Spleen (tissue), 11 donors: ENCODE measurements around the gene NAA35. TPM values are rescaled to one million over a fixed set of nuclear protein-coding genes. Genes with fewer than 3 reads are reported as not detected.
A peak's percentile ranks its signal among the peaks of the same experiment; 100 is the strongest.

ENCODE experiments used
- DNase-seq: peaks from one replicate; pipeline ENCODE4 v3.0.0-alpha.2; 2020
- H3K27ac ChIP-seq, 8 donors: fragments of 200-600 bp; sonication (generic) in 7 of 8; 1 replicate in 4 of 8; 2 replicates in 4 of 8; pipeline versions ENCODE4 v1.5.0 to v1.8.0; 2016 to 2021; ENCODE audit warnings: inconsistent platforms in 4 of 8, mild to moderate bottlenecking in 4 of 8, moderate library complexity in 1 of 8
- H3K27me3 ChIP-seq, 7 donors: fragments of 200-600 bp; sonication (generic) in 6 of 7; replicated peaks in 1 of 7; 1 replicate in 4 of 7; 2 replicates in 3 of 7; pipeline versions ENCODE4 v1.5.0 to v1.8.0; 2016 to 2021; ENCODE audit warnings: inconsistent platforms in 3 of 7, mild to moderate bottlenecking in 1 of 7
- H3K36me3 ChIP-seq, 6 donors: fragments of 200-600 bp; sonication (generic) in 5 of 6; 1 replicate in 4 of 6; 2 replicates in 2 of 6; pipeline versions ENCODE4 v1.5.0 to v1.8.0; 2016 to 2021; ENCODE audit warnings: inconsistent platforms in 2 of 6
- H3K4me1 ChIP-seq, 6 donors: fragments of 200-600 bp; sonication (generic) in 5 of 6; 1 replicate in 3 of 6; 2 replicates in 3 of 6; pipeline versions ENCODE4 v1.5.0 to v1.8.0; 2016 to 2021; ENCODE audit warnings: inconsistent platforms in 3 of 6
- H3K4me3 ChIP-seq, 8 donors: fragments of 200-600 bp; sonication (generic) in 7 of 8; 1 replicate in 4 of 8; 2 replicates in 4 of 8; pipeline versions ENCODE4 v1.5.0 to v1.8.0; 2016 to 2021; ENCODE audit warnings: inconsistent platforms in 4 of 8, mild to moderate bottlenecking in 4 of 8, moderate library complexity in 2 of 8
- H3K9me3 ChIP-seq, 8 donors: fragments of 200-600 bp; sonication (generic) in 7 of 8; 1 replicate in 4 of 8; 2 replicates in 4 of 8; pipeline versions ENCODE4 v1.5.0 to v1.8.0; 2016 to 2021; ENCODE audit warnings: inconsistent platforms in 4 of 8
- POLR2A ChIP-seq, 3 donors: fragments of 450-650 bp; IDR thresholded peaks; one replicate each; pipeline ENCODE4 v1.5.1; 2017; ENCODE audit warnings: antibody characterized with exemption in 3 of 3, mild to moderate bottlenecking in 1 of 3
- POLR2AphosphoS5 ChIP-seq, 3 donors: sonication (generic); formaldehyde crosslinking; IDR thresholded peaks; one replicate each; pipeline ENCODE4 v1.5.1; 2017; ENCODE audit warnings: antibody characterized with exemption in 3 of 3
- WGBS, 5 donors: extraction: QIAGEN DNeasy Blood & Tissue Kit in 3 of 5; methylation state at CpG; one replicate each; pipeline versions ENCODE4 v1.1.5 to v1.1.7; 2013 to 2018; 5-methylcytosine and 5-hydroxymethylcytosine counted together
- intact Hi-C: fragments of 100-400 bp; cut with DNase I; formaldehyde crosslinking; loops from one replicate; pipeline ENCODE4 v1.15.0; 2023; ENCODE audit warnings: low total_unique reads
- polyA plus RNA-seq, 3 donors: library from polyadenylated mRNA; stranded (reverse); fragments of 200-250 nt; gene quantifications; one replicate each; pipeline ENCODE4 v1.2.1, GENCODE V29; 2013
- total RNA-seq, 7 donors: library from RNA; depleted of rRNA in 3 of 7; stranded (reverse); fragments of >200 nt in 3 of 7; fragmentation: NEBNext Ultra II Directional in 4 of 7; extraction: Animal tissue kit (Norgen Biotek cat#: 25700) in 4 of 7; gene quantifications; one replicate each; pipeline versions ENCODE4 v1.1.0 to v1.2.1, GENCODE V29; 2016 to 2021
- TF ChIP-seq, protein P1 (sequence below), 11 experiments: fragments of 200-600 bp in 7 of 11; fragments of 450-650 bp in 4 of 11; sonication (generic) in 4 of 11; IDR thresholded peaks in 8 of 11; conservative IDR thresholded peaks in 3 of 11; 1 replicate in 7 of 11; 2 replicates in 4 of 11; pipeline versions ENCODE4 v1.4.0 to v1.8.0; 2016 to 2021; ENCODE audit warnings: antibody characterized with exemption in 11 of 11, inconsistent platforms in 4 of 11, mild to moderate bottlenecking in 1 of 11
- donor health status: healthy with polysubstance abuse.
- donor health status: DM: no; HTN: no; CAD: no; lungs with moderate emphysema.
- donor health status: DM: no; HTN: no; CAD: no.
- donor health status: Bipolar disorder and iron deficiency.
- donor health status: healthy.
- donor health status: DM: no; HTN: no; CAD: no.
- donor health status: DM: yes; HTN: yes; CAD: no.

Gene NAA35
- total and polyA plus RNA-seq, 10 donors, result 4.2 to 23.7 (median 18.9) TPM

DNA sequence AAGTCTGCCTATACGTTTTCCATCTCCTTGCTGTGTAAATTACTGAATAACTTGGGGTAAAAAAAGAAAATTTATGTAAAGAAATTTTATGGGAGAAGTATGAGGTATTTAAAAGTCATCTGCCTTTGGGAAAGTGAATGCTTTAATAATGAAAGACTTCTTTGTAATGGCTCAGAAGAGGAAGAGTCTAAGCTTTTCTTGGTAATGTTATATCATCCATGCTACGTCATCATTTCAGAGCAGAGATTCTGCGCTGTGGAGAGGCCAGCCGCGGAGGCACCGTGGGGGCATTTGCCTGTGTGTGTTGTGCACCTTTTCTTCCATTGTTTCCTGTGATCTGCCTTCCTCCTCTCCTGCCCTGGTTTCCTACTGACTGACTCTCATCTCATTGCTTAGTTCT is 80.2 kb downstream of the NAA35 start:
- Histone ChIP-seq H3K9me3 (no peaks in the 10 kb centered on the region), H3K27me3 (no peaks in the 10 kb centered on the region), H3K36me3 (peaks cover 0 to 100% (median 67%) of the 10 kb centered on the region in 6 donors), H3K4me3 (no peak overlapping the region), H3K4me1 (no peaks in the 10 kb centered on the region), H3K27ac (no peak overlapping the region)
- no peak for DNase-seq
- TF ChIP-seq, protein P1, sequence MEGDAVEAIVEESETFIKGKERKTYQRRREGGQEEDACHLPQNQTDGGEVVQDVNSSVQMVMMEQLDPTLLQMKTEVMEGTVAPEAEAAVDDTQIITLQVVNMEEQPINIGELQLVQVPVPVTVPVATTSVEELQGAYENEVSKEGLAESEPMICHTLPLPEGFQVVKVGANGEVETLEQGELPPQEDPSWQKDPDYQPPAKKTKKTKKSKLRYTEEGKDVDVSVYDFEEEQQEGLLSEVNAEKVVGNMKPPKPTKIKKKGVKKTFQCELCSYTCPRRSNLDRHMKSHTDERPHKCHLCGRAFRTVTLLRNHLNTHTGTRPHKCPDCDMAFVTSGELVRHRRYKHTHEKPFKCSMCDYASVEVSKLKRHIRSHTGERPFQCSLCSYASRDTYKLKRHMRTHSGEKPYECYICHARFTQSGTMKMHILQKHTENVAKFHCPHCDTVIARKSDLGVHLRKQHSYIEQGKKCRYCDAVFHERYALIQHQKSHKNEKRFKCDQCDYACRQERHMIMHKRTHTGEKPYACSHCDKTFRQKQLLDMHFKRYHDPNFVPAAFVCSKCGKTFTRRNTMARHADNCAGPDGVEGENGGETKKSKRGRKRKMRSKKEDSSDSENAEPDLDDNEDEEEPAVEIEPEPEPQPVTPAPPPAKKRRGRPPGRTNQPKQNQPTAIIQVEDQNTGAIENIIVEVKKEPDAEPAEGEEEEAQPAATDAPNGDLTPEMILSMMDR (IDR thresholded peaks at IDR 0.05 in 8 of 11, conservative IDR thresholded peaks at IDR 0.05 in 3 of 11), result no peak
- TF ChIP-seq POLR2AphosphoS5 (IDR thresholded peaks at IDR 0.05), result no peak
- 87 to 98% (median 93%) methylated on average over 6 of the region's 6 CpGs for WGBS, 5 donors
- intact Hi-C loops, result no loop called here

DNA sequence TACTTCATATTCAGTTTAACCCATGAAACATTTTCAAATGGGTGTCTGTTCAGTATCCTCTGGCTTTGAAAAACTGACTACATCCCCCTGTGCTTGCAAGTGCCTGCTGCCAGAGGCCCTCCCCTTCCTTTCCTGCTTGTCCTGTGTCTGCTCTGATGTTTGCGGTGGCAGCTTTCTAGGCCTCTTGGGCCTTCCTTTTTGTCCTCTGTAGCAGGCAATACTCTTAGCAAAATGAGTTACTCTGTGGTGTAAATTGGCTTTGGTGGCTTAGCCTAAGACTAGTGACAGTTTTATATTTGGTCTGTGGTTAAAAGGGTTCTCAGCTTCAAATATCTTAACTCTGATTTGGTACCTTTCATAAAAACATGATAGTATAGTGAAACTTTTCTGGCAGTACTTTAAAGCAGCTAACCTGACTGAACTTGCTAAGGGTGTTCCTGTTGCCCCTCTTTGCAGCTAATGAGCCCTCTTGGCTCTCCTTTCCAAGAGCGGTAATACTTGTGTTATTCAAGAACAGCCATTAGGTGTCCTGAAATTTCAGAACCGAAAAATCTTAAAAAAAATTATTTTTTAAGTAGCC is 81.8 kb downstream of the NAA35 start:
- H3K9me3 ChIP-seq, result no peaks in the 10 kb centered on the region
- no peak overlapping the region for H3K4me3 ChIP-seq
- H3K4me1 ChIP-seq, result no peaks in the 10 kb centered on the region
- H3K27ac ChIP-seq, result no peak overlapping the region
- 65 to 85% (median 80%) methylated on average over 3 of the region's 3 CpGs for WGBS, 5 donors
- no peak for TF ChIP-seq POLR2AphosphoS5 (IDR thresholded peaks at IDR 0.05)
- no peak for TF ChIP-seq POLR2A (IDR thresholded peaks at IDR 0.05)
- TF ChIP-seq, protein P1 (IDR thresholded peaks at IDR 0.05 in 8 of 11, conservative IDR thresholded peaks at IDR 0.05 in 3 of 11), result no peak
- H3K36me3 ChIP-seq, result peaks cover 0 to 100% (median 66%) of the 10 kb centered on the region in 6 donors
- intact Hi-C loops, result no loop called here
- DNase-seq, result no peak
- no peaks in the 10 kb centered on the region for H3K27me3 ChIP-seq

DNA sequence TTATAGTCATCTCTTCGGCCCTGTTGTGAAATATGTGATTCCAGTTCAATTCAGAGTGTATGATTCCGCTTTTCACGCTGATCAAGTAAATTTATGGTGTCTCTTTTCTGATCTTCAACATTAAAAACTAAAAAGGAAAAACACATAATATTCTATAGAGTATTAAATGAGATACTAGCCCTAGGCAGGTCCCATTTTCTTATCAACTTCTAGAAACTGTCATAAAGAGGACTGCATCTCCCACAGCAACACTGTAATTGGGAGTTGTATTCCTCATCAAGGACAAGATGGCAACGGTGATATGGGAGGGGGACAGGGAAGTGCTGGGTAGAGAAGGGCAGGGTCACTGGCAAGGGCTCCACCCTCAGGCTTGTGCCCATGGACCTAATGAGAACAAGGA is 86.8 kb downstream of the NAA35 start:
- WGBS, 5 donors, result 94 to 97% (median 95%) methylated on average over 4 of the region's 4 CpGs
- Histone ChIP-seq H3K9me3 (peaks cover 0 to 12% (median 3%) of the 10 kb centered on the region in 8 donors), H3K4me3 (no peak overlapping the region), H3K27me3 (no peaks in the 10 kb centered on the region), H3K4me1 (no peaks in the 10 kb centered on the region), H3K36me3 (peaks cover 0 to 82% (median 36%) of the 10 kb centered on the region in 6 donors), H3K27ac (no peak overlapping the region)
- intact Hi-C loops, result no loop called here
- TF ChIP-seq, protein P1 (IDR thresholded peaks at IDR 0.05 in 8 of 11, conservative IDR thresholded peaks at IDR 0.05 in 3 of 11), result no peak
- TF ChIP-seq POLR2AphosphoS5 (IDR thresholded peaks at IDR 0.05) (no peak), POLR2A (IDR thresholded peaks at IDR 0.05) (no peak)
- DNase-seq, result no peak

DNA sequence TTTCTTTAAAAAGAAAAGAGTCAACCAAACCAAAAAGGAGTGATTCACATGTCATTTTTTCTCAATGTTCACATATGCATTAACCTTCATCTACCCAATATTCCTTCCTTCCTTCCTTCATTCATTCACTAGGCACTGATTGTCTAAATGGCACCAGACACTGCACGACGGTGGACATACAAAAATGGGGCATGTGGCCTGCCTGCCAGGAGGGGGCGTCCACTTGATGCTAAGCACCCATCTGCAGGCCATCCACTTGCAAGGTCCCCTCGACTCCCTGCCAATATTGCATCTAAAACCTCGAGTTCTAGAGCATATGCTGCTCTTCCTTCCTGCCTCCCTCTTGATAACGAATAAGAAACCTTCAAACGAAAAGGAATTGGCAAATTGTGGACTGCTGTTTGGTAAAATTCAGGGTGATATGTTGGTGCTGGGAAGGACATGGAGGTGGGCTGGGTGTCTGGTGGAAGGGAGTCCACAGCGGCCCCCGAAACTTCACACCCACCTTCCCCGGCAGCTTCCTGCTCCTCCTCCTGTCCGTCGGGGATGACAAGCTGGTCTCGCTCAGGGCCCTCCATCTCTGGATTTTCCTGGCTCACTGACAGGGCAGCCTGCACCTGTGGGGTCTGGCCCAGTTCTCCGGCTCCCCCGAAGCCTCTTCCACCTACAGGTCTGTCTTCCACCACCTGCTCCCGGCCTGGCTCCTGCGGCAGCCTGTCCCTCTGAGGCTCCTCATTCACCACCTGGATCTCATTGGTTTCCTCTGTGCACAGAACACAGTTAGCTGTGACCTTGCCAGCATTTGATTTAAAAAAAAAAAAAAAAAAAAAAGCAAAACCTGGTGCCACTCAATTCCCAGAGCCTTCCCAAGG is 94.2 kb downstream of the NAA35 start:
- Histone ChIP-seq H3K36me3 (peaks cover 0 to 51% (median 0%) of the 10 kb centered on the region in 6 donors), H3K4me3 (no peak overlapping the region), H3K9me3 (no peaks in the 10 kb centered on the region), H3K27me3 (no peaks in the 10 kb centered on the region), H3K4me1 (no peaks in the 10 kb centered on the region), H3K27ac (no peak overlapping the region)
- intact Hi-C loops, result no loop called here
- DNase-seq, result no peak
- TF ChIP-seq POLR2AphosphoS5 (IDR thresholded peaks at IDR 0.05), result peak in 1 of 3 donors; percentile 5
- no peak for TF ChIP-seq POLR2A (IDR thresholded peaks at IDR 0.05)
- TF ChIP-seq, protein P1 (IDR thresholded peaks at IDR 0.05 in 8 of 11, conservative IDR thresholded peaks at IDR 0.05 in 3 of 11), result peak in 6 of 11 experiments; percentile 37 to 49 (median 42)
- 72 to 89% (median 78%) methylated on average over 16 to 17 of the region's 17 CpGs for WGBS, 5 donors
